ENCODE results near the gene HOXC6. TPM values are rescaled to one million over a fixed set of nuclear protein-coding genes. Genes with fewer than 3 reads are reported as not detected.

Gene HOXC6
- total and polyA plus RNA-seq, 12 donors: 0.03 to 0.36 (median 0.18) TPM; not detected in 6

- Histone ChIP-seq H3K9me3 (no peaks in the 10 kb centered on the region), H3K36me3 (no peaks in the 10 kb centered on the region), H3K27ac (no peak overlapping the region), H3K4me3 (peak overlapping the region in 1 of 10 donors; percentile 3), H3K4me1 (peaks cover 4 to 34% (median 17%) of the 10 kb centered on the region in 9 donors), H3K27me3 (peaks cover 62 to 100% (median 100%) of the 10 kb centered on the region in 7 donors)
- no peak for TF ChIP-seq CTCF (IDR thresholded peaks at IDR 0.05)
- peak in 1 of 8 donors; percentile 42 for ATAC-seq
- WGBS, 2 donors: 3% methylated on average over 50 of the region's 50 CpGs
- no peak for DNase-seq
- intact Hi-C loops (cut with DNase I): no loop called here
Measured at GRCh38 chr12:53985994-53986685, 42.1 kb upstream of the HOXC6 start.

- intact Hi-C loops (cut with DNase I): no loop called here
- 13 to 17% methylated on average over 21 of the region's 21 CpGs for whole genome bisulfite sequencing, 2 donors
- ATAC-seq (no peak), DNase-seq (no peak)
- Histone ChIP-seq H3K27ac (no peak overlapping the region), H3K36me3 (no peaks in the 10 kb centered on the region), H3K4me3 (peak overlapping the region in 1 of 10 donors; percentile 3), H3K4me1 (peaks cover 4 to 34% (median 17%) of the 10 kb centered on the region in 9 donors), H3K27me3 (peaks cover 65 to 100% (median 100%) of the 10 kb centered on the region in 7 donors), H3K9me3 (no peaks in the 10 kb centered on the region)
- no peak for TF ChIP-seq CTCF (IDR thresholded peaks at IDR 0.05)
Measured at GRCh38 chr12:53986686-53987483, 41.4 kb upstream of the HOXC6 start.

GRCh38 chr12:53987787-53988230, 40.4 kb upstream of the HOXC6 start:
- intact Hi-C loops (cut with DNase I): no loop called here
- H3K4me3 ChIP-seq: no peak overlapping the region

More at GRCh38 chr12:53987787-53988230, 40.4 kb upstream of the HOXC6 start:
- ATAC-seq (no peak), DNase-seq (no peak)
- 6 to 11% methylated on average over 4 of the region's 4 CpGs for WGBS, 2 donors
- Histone ChIP-seq H3K4me1 (peaks cover 4 to 34% (median 17%) of the 10 kb centered on the region in 9 donors), H3K27me3 (peaks cover 62 to 100% (median 100%) of the 10 kb centered on the region in 7 donors), H3K36me3 (no peaks in the 10 kb centered on the region), H3K27ac (no peak overlapping the region), H3K9me3 (no peaks in the 10 kb centered on the region)
- TF ChIP-seq CTCF (IDR thresholded peaks at IDR 0.05): no peak
